NCI-H510A (cell line): ENCODE measurements around the gene CARD10.
"Not testable (repeated sequence)": the region's sequence is repeated elsewhere in the genome, so short reads cannot be mapped to it uniquely, and the experiment has no call there.

Experiments used
- DNase-seq: peaks from one replicate; lab custom pipeline; 2025; lab: John Stamatoyannopoulos, UW

The CARD10 gene

DNA sequence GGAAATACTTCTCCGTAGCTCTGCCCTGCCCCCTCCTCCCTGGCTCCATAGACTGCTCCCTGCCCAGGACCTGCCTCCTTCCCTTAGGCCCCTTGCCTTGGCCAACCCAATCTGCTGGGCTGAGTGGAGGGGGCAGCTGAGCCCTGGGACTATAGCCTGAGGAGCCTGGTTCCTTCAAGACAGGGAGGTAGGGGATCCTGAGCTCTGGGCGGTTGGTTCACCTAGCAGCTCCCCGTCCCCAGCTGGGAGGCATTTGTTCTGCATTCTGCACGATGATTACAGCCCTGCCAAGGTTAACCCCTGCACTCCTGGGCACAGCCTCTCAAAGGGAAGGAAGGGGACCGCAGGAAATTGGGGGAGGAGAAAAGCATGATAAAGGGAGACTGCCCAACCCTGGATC, 37.5 kb upstream of the CARD10 start:
- DNase-seq = no peak

DNA sequence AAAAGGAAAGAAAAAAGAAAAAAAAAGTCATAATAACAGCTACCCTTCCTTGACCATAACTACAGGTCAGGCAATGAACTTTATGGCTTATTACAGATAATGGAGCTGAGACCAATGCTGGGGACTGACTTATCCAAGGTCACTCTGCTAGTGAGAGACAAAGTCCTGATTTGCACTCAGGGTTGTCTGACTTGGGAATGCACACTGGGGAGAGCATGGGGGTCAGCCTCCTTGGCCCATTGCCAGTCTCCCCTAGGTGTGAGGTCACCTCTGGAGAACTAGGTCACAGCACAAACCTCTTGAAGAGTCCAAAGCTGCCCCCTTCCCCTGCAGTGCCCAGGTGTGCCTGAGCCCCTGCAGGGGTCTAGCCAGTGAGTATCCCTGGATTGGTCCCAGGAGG, 35.8 kb upstream of the CARD10 start:
- no peak for DNase-seq

DNA sequence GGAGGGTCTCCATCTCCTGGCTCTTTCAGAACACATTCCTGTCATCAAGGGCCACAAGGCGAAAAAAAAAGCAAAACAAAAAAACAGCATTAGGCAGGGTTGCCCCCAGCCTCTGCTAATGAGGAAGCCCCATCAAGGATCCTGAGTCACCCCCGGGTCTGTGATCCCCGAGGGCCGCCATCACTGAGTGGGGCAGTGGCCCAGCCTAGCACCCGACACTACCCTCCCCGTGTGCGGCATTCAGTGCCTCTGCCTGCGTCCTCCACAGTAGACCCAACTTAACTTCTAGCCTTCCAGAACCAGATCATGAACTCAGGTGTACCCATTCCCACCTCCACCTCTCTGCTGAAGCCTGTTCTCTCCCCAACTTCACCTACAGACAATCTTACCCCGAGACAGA, 34.5 kb upstream of the CARD10 start:
- DNase-seq = no peak

DNA sequence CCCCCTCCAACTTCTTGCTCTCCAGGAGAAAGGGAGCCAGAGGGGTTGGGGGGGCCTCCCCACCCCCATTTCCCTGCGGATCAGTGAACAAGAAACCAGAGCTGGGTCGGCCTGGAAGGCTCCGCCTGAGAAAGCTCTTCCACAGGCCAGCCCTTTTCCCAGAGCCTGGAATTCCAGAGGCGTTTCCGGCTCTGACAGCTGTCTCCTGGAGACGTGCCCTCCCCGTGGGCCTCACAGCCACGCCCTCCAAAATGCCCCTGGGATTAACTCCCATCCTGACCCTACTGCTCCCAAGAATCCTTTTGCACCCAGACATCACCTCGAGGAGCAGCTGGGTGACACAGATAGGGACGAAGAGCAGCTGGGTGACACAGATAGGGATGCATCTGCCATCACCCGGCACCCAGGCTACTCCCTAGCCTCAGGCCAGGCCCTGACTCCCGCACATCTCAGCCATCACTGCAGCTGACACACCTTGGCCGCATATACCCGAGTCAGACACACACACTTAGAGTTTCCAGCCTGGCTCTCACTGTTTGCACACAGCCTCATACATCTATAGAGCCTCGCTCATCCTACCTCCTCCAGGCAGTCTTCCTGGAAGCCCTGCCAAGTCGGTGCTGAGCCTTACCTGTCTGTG, 33.4 kb upstream of the CARD10 start:
- no peak for DNase-seq

DNA sequence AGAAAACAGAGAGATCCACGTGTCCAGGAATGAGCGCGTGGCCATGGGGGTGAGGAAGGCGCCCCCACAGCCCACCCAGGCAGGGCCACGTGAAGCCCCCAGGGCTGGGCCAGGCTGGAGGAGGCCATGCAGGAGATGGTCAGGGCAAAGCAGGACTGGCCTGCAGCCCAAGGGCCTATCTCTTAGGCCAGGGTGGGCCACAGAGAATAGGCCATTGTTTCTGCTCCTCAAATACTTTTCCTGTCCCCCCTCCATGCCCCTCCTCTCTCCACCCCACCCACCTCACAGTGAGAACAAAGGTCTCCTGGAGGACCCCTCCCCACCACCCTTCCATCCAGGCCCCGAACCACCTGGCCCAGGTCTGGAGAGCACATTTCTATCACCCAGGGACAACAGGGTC, 32.8 kb upstream of the CARD10 start:
- no peak for DNase-seq

DNA sequence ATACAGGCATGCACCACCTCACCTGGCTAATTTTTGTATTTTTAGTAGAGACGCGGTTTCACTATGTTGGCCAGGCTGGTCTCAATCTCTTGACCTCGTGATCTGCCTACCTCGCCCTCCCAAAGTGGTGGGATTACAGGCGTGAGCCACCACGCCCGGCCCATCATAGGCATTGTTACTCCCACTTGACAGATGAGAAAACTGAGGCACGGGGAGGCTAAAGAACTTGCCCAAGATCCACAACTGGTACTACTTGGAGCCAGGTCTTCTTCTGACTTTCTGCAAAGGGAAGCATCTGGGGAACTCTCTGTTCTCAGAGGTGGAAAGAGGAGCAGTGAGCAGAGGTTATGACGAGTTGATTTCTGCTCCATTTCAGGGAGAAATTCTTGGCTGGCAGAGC, 31.7 kb upstream of the CARD10 start:
- DNase-seq = not testable (repeated sequence)

DNA sequence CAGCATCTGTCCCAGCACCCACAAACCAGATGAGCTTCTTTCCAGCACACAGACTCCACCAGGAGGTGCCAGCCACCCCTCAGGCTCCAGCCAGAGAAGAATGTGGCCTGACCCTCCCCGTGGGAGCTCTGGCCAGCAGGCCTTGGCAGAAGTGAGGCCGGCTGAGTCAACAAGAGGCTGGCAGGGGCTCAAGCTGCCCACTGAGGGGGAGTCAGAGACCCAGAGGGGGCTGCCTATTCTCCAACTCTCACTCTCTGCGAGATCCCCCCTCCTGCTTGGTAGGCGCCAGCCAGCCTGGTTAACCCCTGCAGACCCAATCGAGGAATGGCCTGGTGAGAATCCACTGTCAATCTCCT, 30.5 kb upstream of the CARD10 start:
- DNase-seq = no peak

DNA sequence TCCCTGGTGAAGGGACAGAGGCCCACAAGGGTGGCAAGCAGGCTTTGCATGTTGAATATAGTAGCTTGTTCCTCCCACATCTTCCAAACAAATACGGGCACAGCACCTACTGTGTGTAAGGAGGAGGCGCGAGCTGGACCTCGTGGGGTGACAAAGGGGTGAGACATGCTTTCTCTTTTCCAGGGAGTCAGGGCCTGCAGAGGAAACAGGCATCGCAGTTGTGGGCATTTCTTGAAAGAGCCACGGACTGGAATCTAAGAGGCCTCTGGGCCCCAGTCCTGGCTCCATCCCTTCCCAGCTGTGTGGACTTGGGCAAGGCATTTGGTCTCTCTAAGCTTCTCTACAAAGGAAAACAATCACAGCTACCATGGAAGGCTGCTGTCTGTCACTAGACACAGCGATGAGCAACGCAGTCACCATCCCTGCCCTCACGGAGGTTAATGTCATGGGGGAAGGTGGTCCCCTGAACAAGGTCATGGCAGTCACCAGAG, 28.1 kb upstream of the CARD10 start:
- no peak for DNase-seq

DNA sequence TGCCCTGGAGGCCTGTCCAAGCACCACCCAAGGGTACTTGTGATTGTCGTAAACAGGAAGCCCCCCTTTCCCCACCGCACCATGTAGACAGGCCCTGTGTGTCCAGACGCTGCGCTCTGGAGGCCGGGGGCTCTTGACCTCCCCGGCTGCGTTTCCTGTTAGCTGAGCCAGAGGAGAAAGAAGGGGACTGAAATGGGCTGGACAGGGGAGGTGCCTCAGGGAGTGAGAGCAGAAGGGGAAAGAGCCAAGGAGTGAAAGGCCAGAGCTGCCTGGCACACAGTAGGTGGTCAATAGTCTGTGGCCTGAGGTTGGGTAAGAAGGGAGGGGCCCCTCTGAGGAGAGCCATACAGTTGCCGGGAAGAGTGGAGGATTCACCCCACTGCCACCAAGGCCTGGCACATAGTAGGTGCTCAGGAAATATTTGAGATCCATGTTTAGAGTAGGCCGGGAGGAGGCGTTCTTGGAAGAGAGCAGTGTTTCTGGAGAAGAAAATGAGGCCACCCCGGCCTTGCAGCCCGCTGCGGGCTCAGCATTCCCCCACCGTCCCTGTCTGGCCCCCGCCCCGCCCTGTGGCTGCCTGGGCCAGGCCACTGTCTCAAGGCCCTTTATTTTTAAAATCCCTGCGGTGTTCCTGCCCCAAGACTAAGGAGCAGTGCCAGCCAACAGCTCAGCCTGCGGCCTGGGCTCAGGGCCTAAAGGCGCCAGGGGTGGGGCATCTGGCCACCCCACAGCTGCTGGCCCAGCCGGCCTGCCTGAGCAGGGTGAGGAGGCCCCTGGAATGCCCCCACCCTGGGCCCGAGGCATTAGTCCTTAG, 27.4 kb upstream of the CARD10 start:
- no peak for DNase-seq

DNA sequence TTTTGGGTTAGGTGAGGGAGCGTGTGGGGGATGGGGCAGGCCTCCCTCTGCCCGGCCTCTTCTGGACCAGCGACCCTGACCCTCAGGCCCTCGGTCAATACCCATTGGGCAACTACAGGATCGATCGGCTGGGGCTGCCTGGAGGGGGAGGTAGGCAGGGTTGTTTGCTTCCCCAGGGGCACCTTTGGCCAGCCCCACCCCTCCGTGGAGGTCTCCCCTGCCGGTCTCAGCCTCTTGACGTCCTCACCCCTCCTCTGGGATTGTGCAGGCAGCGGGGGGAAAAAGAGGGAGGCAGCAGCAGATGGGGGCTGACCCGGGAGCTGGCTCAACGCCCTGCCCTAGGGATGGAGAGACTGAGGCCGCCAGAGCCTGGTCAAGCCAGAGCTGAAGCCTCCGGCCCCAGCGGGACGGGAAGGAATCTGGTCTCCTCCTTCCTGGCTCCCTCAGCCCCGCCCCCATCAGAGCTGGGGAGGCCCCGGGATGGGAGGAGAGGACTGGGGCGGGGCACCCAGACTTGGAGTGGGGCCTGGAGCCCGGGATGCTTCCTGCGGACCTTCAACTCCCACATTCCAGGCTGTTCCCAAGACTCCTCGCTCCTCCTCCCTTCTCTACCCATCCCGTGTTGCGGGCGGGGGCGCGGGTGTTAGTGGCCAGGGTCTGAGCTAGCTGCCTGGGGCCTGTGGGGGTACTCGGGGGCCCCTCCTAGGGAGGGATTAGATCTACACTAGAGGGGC, 26.7 kb upstream of the CARD10 start:
- DNase-seq = no peak

DNA sequence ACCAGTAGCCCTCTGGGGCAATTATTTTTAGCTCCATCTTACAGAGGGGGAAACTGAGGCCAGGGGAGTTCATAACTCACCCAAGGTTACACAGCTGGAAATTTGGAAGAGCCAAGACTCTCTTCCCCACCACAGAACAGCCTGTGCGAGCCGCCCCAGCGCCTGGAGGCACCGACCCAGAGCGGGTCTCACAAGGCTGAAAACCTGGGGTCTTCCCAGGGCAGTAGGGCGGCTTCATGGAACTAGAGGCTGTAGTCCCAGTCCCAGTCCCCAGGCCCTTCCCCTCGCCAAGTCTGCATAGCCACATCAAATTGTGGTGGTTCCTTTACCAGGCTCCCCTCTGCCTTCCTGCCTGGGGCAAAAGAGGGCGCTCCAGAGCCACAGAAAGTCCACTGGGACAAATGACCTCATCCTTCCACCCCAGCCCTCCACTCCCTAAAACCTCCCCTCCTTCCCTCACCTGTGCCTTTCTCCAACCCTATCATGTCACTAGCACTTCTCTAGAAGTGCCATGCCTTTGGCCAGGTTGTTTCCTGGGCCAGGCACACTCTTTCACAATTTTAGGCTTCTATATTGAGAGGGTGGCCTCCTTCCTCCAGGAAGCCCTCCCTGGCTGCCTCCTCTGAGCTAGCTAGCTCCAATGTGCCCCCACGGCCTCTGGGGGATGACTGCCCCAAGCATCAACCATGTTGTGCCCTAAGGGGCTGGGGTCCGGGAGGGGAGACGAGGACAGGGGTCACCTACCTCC, 25.9 kb upstream of the CARD10 start:
- DNase-seq = no peak

DNA sequence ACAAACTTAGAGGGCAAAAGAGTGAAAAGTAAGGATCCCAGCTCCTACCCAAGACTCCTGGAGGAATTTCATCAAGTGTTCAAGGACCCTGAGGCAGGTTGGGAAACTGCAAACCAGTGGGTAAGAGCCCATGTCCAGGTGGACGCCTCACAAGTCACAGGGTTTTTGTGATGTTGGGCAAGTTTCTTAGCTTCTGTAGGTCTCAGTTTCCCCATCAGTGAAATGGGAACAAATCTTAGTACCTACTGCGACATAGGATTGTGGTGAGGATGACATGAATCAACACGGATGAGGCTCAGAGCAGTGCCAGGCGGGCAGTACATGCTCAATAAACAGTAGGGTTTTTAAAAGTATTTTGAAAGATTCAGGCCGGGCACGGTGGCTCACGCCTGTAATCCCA, 23.7 kb upstream of the CARD10 start:
- no peak for DNase-seq

DNA sequence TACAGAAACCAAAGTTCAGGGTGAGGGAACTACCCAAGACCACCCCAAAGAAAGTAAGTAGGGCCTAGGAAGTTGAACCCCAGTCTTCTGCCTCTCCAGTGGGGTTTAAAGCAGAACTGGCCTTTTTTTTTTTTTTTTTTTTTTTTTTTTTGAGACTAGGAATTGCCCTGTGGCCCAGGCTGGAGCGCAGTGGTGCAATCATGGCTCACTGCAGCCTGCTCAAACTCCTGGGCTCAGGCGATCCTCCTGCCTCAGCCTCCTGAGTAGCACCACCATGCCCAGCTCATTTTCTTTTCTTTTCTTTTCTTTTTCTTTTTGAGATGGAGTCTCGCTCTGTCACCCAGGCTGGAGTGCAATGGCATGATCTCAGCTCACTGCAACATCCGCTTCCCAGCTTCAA, 23.2 kb upstream of the CARD10 start:
- DNase-seq = not testable (repeated sequence)

DNA sequence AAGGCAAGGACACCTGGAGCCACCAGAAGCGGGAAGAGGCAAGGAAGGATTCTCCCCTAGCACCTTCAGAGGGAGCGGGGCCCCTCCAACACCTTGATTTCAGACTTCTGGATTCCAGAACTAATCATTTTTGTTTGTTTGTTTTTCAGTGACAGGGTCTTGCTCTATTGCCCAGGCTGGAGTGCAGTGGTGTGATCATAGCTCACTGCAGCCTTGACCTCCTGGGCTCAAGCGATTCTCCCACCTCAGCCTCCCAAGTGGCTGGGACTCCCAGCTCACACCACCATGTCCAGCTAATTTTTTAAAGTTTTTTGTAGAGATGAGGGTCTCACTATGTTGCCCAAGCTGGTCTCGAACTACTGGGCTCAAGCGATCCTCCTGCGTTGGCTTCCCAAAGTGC, 20.6 kb upstream of the CARD10 start:
- DNase-seq = not testable (repeated sequence)

DNA sequence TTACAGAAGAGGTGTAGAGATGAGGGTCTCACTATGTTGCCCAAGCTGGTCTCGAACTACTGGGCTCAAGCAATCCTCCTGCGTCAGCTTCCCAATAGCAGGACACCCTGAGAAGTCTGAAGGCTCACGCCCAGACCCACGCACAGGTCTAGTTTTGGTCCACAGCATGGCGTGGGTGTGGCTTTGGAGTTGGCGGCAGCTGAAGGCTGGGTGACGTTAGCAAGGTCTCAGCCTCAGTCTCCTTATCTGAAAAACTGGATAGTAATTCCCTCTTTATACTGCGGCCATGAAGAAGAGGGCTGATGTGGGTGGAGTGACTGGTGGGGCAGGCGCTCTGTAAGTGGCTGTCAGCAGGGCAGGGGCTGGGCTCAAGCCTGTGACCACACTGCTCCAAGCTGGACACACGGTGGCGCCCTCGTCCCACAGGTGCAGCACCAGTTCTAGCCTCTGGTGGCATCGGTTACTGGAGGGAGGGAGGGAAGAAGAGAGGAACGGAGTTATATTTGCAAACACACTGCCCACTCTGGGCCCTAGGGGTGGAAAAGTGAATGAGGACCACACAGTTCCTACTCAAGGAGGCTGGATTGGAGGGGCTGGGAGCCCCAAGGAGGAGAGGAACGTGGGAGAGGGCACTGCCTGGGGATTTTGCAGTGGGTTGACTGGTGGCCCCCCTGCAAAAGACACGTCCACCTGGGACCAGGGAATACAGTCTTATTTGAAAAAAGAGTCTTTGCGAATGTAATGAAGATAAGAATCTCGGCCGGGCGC, 19.6 kb upstream of the CARD10 start:
- peak; percentile 52 for DNase-seq

DNA sequence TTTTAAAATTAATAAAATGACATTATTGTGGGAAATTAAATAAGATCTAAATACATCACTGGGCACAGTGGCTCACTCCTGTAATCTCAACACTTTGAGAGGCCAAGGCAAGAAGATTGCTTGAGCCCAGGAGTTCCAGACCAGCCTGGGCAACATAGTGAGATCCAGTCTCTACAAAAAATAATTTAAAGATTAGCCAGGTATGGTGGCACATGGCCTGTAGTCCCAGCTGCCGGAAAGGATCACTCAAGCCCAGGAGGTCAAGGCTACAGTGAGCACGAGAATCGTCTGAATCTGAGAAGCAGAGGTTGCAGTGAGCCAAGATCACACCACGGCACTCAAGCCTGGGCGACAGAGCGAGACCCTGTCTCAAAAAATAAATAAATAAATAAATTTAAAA, 15.9 kb upstream of the CARD10 start:
- DNase-seq = no peak

DNA sequence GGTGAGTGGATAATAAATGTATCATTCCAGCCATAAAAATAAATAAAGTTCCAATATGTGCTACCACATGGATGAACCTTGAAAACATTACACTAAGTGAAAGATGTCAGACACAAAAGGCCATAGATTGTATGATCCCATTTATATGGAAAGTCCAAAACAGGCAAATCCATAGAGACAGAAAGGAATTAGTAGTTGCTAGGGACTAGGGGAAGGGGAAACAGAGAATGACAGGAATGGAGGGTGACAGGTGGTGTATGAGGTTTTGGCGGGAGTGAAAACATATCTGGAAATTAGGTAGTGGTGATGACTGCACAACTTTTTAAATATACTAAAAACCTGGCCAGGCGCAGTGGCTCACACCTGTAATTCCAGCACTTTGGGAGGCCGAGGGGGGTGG, 15.2 kb upstream of the CARD10 start:
- DNase-seq = no peak

DNA sequence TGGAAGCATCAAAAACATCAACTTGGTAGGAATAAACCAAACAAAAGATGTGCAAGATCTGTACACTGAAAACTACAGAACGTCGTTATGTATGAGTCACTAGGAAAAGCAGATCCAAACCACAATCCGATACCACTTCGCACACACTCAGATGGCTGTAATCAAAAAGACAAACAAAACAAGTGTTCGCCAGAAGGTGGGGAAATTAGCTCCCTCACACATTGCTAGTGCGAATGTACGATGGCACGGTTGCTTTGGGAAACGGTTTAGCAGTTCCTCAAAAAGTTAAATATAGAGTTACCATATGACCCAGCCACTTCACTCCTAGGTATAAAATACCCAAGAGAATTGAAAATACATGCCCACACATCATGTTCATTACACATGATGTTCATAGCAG, 14.8 kb upstream of the CARD10 start:
- no peak for DNase-seq

DNA sequence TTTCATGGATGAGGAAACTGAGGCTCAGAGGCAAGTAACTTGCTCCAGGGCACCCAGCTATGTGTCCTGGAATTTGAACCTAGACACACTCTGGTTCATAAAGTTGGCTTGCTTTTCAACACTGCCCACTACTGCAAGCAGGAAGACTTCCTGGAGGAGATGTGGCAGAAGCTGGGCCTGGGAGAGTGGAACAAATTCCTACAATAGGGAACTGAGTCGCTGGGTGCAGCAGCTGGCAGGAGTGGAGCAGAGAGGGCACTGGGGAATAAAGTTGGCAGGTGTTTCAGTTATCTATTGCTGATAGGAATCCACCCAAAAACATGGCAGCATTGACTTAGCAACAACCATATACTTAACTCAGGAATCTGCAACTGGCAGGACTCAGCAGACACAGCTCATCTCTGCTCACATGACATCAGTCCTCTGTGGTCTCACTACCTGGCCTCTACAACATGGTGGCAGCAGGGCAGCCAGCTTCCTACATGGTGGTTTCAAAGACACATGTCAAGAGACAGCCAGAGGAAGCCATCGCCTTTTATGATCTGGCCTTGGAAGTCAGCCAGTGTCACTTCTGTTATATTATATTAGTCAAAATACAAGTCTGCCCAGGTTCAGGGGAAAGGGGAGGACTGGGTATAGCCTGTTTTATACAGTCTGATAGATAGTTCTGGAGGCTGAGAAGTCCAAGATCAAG, 10.6 kb upstream of the CARD10 start:
- DNase-seq = no peak

DNA sequence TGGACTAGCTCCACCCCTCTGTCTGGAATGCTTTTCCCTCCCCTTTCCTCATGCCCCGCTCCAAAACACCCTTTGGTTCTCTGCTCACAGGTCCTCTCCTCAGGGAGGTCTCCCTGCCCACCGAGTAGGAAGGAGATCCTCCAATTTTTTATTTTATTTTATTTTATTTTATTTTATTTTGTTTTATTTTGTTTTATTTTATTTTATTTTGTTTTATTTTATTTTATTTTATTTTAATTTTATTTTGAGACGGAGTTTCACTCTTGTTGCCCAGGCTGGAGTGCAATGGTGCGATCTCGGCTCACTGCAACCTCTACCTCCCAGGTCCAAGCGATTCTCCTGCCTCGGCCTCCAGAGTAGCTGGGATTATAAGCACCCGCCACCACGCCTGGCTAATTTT, 8.7 kb upstream of the CARD10 start:
- DNase-seq = not testable (repeated sequence)
